Left kidney (tissue), 2 donors: ENCODE results near the gene MACROH2A1. TPM values are rescaled to one million over a fixed set of nuclear protein-coding genes. Genes with fewer than 3 reads are reported as not detected.

Source experiments
- DNase-seq: peaks from one replicate; pipeline ENCODE4 v3.0.0-alpha.2; 2013
- polyA plus RNA-seq: library from polyadenylated mRNA; unstranded; fragments of 120-200 nt; gene quantifications from one replicate; pipeline ENCODE4 v1.2.1, GENCODE V29; 2013; ENCODE audit not compliant: insufficient read length

MACROH2A1 gene
- polyA plus RNA-seq, 1 donor, result 242 TPM

- no peak for DNase-seq
Observed at GRCh38 chr5:135318037-135318436, 81.0 kb downstream of the MACROH2A1 start.

GRCh38 chr5:135317286-135317685 is 81.7 kb downstream of the MACROH2A1 start:
- no peak for DNase-seq

GRCh38 chr5:135315386-135315785 is 83.6 kb downstream of the MACROH2A1 start:
- no peak for DNase-seq

GRCh38 chr5:135313946-135314345 is 85.1 kb downstream of the MACROH2A1 start:
- DNase-seq, result no peak

- no peak for DNase-seq
Observed at GRCh38 chr5:135313405-135313804, 85.6 kb downstream of the MACROH2A1 start.

GRCh38 chr5:135312255-135312935 is 86.6 kb downstream of the MACROH2A1 start:
- DNase-seq, result no peak

- no peak for DNase-seq
Observed at GRCh38 chr5:135310328-135310989, 88.6 kb downstream of the MACROH2A1 start.

GRCh38 chr5:135309391-135310327 is 89.4 kb downstream of the MACROH2A1 start:
- DNase-seq, result no peak

GRCh38 chr5:135308752-135309151 is 90.3 kb downstream of the MACROH2A1 start:
- DNase-seq, result no peak

GRCh38 chr5:135308245-135308644 is 90.8 kb downstream of the MACROH2A1 start:
- DNase-seq, result no peak

- no peak for DNase-seq
Observed at GRCh38 chr5:135307143-135307903, 91.7 kb downstream of the MACROH2A1 start.

GRCh38 chr5:135306557-135306956 is 92.5 kb downstream of the MACROH2A1 start:
- DNase-seq, result no peak

GRCh38 chr5:135304352-135305221 is 94.4 kb downstream of the MACROH2A1 start:
- peak; percentile 45 for DNase-seq

- DNase-seq, result no peak
Observed at GRCh38 chr5:135303582-135304173, 95.4 kb downstream of the MACROH2A1 start.

- DNase-seq, result no peak
Observed at GRCh38 chr5:135296900-135297816, 101.9 kb downstream of the MACROH2A1 start.

GRCh38 chr5:135295852-135296251 is 103.2 kb downstream of the MACROH2A1 start:
- no peak for DNase-seq

- DNase-seq, result no peak
Observed at GRCh38 chr5:135294793-135295192, 104.2 kb downstream of the MACROH2A1 start.

GRCh38 chr5:135289651-135290050 is 109.4 kb downstream of the MACROH2A1 start:
- no peak for DNase-seq

GRCh38 chr5:135287551-135287950 is 111.5 kb downstream of the MACROH2A1 start:
- no peak for DNase-seq
